HL-60 (cell line): Measurements from ENCODE around the gene LIPC.

Experiments used
- DNase-seq, 2 experiments: peaks; one replicate each; pipeline ENCODE4 v3.0.0-alpha.2; 2010 to 2020; ENCODE audit warnings: low read depth in 1 of 2, low spot score in 1 of 2
- H3K27ac ChIP-seq: fragments of 250-450 bp; sonication (Bioruptor Pico); replicated peaks from 2 replicates; pipeline ENCODE4 v1.5.1; 2020; ENCODE audit warnings: mild to moderate bottlenecking, moderate library complexity
- H3K27me3 ChIP-seq: fragments of 250-450 bp; sonication (Bioruptor Pico); 2 replicates; pipeline ENCODE4 v1.5.1; 2021; ENCODE audit warnings: mild to moderate bottlenecking, moderate library complexity; ENCODE audit not compliant: insufficient read depth, poor library complexity, severe bottlenecking
- H3K4me3 ChIP-seq: replicated peaks from 2 replicates; pipeline ENCODE4 v1.5.1; 2011; ENCODE audit warnings: mild to moderate bottlenecking, control low read depth, low read length; ENCODE audit not compliant: insufficient read depth
- GABPA ChIP-seq: IDR thresholded peaks from 2 replicates; pipeline ENCODE4 v1.6.1; 2012; ENCODE audit warnings: low read depth
- POLR2AphosphoS5 ChIP-seq: IDR thresholded peaks from 2 replicates; pipeline ENCODE4 v1.6.1; 2012; ENCODE audit warnings: low read depth
- SPI1 ChIP-seq: IDR thresholded peaks from 2 replicates; pipeline ENCODE4 v1.6.1; 2012; ENCODE audit warnings: low read depth, mild to moderate bottlenecking, borderline replicate concordance
- TF ChIP-seq, protein P1 (sequence below): IDR thresholded peaks from 2 replicates; pipeline ENCODE4 v1.6.1; 2012; ENCODE audit warnings: low read depth; ENCODE audit not compliant: insufficient replicate concordance
- TF ChIP-seq, protein P2 (sequence below): IDR thresholded peaks from one replicate; pipeline ENCODE4 v1.5.1; 2011; ENCODE audit warnings: low read length, control low read depth, inconsistent platforms; ENCODE audit not compliant: insufficient read depth

The LIPC gene

DNA sequence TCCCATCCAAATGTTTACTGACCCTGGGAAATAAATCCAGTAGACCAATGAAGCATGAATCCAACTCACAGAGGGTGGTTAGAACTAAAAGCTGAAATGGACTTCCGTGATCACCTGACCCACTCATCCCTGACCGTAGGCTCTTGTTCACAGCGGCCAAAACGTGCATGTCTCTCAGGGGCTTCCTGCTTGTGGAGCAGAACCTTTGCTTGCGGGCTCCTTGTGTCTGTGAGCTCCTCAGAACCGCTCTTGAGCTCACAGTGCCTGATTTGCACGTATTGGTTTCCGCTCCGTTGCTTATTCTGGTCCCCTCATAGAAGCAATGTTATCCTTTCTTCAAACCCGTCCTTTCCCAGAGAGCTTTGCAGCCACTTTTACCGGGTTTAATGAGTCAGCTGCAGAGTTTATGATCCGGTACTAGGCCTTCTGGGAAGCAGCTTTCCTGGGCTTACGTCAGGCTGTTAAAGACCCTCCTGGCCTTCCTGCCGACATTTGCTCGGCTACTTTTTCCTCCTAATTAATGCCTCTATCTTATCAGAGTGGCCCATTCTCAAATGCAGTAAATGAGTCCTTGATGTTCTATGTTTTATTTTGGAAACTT is 35.4 kb downstream of the LIPC start:
- Histone ChIP-seq H3K27ac (no peak overlapping the region), H3K4me3 (no peak overlapping the region), H3K27me3 (no peaks in the 10 kb centered on the region)
- DNase-seq: no peak
- TF ChIP-seq, protein P1, sequence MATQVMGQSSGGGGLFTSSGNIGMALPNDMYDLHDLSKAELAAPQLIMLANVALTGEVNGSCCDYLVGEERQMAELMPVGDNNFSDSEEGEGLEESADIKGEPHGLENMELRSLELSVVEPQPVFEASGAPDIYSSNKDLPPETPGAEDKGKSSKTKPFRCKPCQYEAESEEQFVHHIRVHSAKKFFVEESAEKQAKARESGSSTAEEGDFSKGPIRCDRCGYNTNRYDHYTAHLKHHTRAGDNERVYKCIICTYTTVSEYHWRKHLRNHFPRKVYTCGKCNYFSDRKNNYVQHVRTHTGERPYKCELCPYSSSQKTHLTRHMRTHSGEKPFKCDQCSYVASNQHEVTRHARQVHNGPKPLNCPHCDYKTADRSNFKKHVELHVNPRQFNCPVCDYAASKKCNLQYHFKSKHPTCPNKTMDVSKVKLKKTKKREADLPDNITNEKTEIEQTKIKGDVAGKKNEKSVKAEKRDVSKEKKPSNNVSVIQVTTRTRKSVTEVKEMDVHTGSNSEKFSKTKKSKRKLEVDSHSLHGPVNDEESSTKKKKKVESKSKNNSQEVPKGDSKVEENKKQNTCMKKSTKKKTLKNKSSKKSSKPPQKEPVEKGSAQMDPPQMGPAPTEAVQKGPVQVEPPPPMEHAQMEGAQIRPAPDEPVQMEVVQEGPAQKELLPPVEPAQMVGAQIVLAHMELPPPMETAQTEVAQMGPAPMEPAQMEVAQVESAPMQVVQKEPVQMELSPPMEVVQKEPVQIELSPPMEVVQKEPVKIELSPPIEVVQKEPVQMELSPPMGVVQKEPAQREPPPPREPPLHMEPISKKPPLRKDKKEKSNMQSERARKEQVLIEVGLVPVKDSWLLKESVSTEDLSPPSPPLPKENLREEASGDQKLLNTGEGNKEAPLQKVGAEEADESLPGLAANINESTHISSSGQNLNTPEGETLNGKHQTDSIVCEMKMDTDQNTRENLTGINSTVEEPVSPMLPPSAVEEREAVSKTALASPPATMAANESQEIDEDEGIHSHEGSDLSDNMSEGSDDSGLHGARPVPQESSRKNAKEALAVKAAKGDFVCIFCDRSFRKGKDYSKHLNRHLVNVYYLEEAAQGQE: no peak
- TF ChIP-seq SPI1: no peak
- no peak for TF ChIP-seq GABPA
- no peak for TF ChIP-seq POLR2AphosphoS5

DNA sequence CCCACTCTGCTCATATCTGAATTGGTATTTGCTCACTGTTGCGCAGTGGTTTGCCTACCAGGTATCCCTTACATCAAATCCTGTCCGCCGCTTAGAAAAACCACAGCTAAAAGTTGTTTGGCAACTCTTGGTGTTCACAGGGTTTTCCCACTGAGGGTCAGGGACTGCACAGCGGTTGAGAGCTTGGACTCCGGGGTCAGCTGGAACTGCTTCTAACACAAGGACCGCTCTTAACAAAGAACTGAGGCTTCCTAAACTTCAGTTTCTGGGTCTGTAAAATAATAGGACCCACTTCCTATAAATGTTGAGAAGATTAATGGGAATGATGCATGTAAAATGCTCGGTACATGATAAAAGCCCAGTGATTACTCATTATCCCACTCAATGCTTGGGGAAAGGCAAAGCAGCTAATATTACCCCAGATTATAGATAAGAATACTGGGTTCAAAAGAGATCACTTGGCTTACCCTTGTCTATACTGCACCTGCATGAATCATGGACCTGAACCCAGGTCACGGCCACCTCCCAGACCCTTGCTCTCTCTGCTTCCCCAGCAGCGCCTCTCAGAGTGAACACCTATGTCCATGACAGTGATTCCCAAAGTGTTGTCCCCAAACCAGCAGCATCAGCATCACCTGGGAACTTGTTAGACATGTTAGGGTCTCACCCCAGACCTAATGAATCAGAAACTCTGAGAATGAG is 36.1 kb downstream of the LIPC start:
- TF ChIP-seq, protein P1: no peak
- no peak for TF ChIP-seq GABPA
- no peak for TF ChIP-seq POLR2AphosphoS5
- TF ChIP-seq, protein P2, sequence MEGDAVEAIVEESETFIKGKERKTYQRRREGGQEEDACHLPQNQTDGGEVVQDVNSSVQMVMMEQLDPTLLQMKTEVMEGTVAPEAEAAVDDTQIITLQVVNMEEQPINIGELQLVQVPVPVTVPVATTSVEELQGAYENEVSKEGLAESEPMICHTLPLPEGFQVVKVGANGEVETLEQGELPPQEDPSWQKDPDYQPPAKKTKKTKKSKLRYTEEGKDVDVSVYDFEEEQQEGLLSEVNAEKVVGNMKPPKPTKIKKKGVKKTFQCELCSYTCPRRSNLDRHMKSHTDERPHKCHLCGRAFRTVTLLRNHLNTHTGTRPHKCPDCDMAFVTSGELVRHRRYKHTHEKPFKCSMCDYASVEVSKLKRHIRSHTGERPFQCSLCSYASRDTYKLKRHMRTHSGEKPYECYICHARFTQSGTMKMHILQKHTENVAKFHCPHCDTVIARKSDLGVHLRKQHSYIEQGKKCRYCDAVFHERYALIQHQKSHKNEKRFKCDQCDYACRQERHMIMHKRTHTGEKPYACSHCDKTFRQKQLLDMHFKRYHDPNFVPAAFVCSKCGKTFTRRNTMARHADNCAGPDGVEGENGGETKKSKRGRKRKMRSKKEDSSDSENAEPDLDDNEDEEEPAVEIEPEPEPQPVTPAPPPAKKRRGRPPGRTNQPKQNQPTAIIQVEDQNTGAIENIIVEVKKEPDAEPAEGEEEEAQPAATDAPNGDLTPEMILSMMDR: no peak
- TF ChIP-seq SPI1: no peak
- DNase-seq: no peak
- H3K27me3 ChIP-seq: no peaks in the 10 kb centered on the region
- no peak overlapping the region for H3K4me3 ChIP-seq
- no peak overlapping the region for H3K27ac ChIP-seq

DNA sequence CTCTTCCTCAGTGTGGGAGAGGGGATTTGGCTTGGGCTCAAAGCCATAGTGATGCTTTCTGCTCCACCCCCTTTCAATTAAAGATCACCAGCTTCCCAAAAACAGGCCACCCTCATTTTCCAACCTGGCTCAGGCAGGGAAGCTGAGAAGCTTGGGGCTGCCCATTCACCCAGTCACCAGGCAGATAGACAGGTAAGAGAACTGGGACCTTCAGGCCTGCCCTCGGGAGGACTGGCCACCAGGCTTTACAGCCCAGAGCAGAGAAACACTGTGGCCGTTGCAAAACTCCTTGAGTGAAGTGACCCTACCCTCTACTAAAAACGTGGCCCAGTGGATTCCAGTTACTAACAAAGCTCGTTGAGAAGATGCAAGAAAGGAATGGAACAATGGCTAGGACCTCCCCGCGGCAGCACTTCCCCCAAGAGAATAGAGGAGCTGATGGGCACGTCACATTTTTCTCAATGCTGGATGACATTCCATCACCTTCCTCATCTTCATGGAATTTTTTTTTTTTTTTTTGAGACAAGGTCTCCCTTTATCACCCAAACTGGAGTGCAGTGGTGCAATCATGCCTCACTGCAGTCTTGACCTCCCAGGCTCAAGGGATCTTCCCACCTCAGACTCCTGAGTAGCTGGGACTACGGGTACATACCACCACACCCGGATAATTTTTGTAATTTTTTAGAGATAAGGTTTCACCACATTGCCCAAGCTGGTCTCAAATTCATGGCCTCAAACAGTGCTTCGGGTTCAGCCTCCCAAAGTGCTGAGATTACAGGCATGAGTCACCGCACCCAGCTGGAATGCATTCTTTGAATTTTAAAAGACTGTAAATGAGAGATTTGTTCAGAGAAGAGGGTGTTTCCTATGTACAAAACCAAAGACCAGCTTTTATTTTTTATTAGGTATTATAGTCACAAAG is 37.9 kb downstream of the LIPC start:
- TF ChIP-seq, protein P2: no peak
- no peak for TF ChIP-seq SPI1
- TF ChIP-seq, protein P1: no peak
- TF ChIP-seq POLR2AphosphoS5: no peak
- no peak for TF ChIP-seq GABPA
- no peak overlapping the region for H3K27ac ChIP-seq
- DNase-seq: no peak
- H3K4me3 ChIP-seq: no peak overlapping the region
- no peaks in the 10 kb centered on the region for H3K27me3 ChIP-seq
